HCT116 (cell line): ENCODE measurements around the gene FRY. TPM values are rescaled to one million over a fixed set of nuclear protein-coding genes. Genes with fewer than 3 reads are reported as not detected.

Experiments
- ATF3 ChIP-seq: IDR thresholded peaks from 2 replicates; pipeline ENCODE4 v1.6.1; 2012
- CBX3 ChIP-seq: IDR thresholded peaks from 2 replicates; pipeline ENCODE4 v1.6.1; 2012; ENCODE audit warnings: low read depth
- EGR1 ChIP-seq: IDR thresholded peaks from 2 replicates; pipeline ENCODE4 v1.6.1; 2012; ENCODE audit warnings: low read depth
- FOSL1 ChIP-seq: IDR thresholded peaks from 2 replicates; pipeline ENCODE4 v1.6.1; 2012; ENCODE audit warnings: low read depth
- POLR2AphosphoS5 ChIP-seq: IDR thresholded peaks from 2 replicates; pipeline ENCODE4 v1.6.1; 2011; ENCODE audit warnings: mild to moderate bottlenecking, low read depth, low read length, moderate library complexity
- RAD21 ChIP-seq: IDR thresholded peaks from 2 replicates; pipeline ENCODE4 v1.6.1; 2012; ENCODE audit warnings: low read depth, mild to moderate bottlenecking
- REST ChIP-seq: IDR thresholded peaks from 2 replicates; pipeline ENCODE4 v1.6.1; 2012; ENCODE audit warnings: low read depth
- SP1 ChIP-seq: IDR thresholded peaks from 2 replicates; pipeline ENCODE4 v1.6.1; 2012; ENCODE audit warnings: low read depth
- TCF7L2 ChIP-seq: IDR thresholded peaks from 2 replicates; pipeline ENCODE4 v1.7.0; 2011; ENCODE audit warnings: borderline replicate concordance, inconsistent platforms; ENCODE audit not compliant: insufficient read depth, insufficient read length; ENCODE audit errors: extremely low read depth
- ZNF274 ChIP-seq: fragments of 200-500 bp; sonication (Bioruptor generic); IDR thresholded peaks from 2 replicates; pipeline ENCODE4 v1.6.1; 2014; ENCODE audit warnings: mild to moderate bottlenecking, low read depth, low read length, inconsistent platforms
- total RNA-seq: library from RNA; stranded (reverse); gene quantifications from one replicate; pipeline ENCODE4 v1.2.1, GENCODE V29; 2021; ENCODE audit not compliant: unreplicated experiment
- TF ChIP-seq, protein P1 (sequence below), 3 experiments: fragments of 200-600 bp in 1 of 3; sonication (generic) in 1 of 3; IDR thresholded peaks in 2 of 3; conservative IDR thresholded peaks in 1 of 3; 2 replicates each; pipeline ENCODE4 v1.5.1; 2012 to 2017; ENCODE audit warnings: low read depth in 2 of 3, low read length in 2 of 3, antibody characterized with exemption in 1 of 3, borderline replicate concordance in 1 of 3, control low read depth in 1 of 3, mild to moderate bottlenecking in 1 of 3, mixed read lengths in 1 of 3, mixed run types in 1 of 3, moderate library complexity in 1 of 3; ENCODE audit not compliant: insufficient read depth in 1 of 3

FRY gene
- total RNA-seq, 1 experiment from 2014 or later = 1.4 TPM

DNA sequence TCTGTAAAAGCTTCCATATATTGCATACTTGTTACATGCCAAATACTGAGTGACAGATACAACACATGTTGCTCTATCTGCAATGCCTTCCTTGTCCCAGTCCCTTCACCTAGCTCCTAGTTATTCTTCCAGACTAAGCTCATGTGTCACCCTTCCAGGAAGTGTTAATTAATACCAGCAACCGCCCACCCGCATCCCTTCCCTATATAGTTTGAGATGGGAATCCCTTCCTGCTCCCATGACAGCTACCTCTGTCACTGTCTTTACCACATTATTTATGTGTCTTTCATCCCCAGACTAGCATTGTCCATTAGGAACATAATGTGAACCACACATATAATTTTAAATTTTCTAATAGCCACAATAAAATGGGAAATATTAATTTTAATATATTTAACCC lies 49.5 kb upstream of the FRY start (continued):
- TF ChIP-seq REST = no peak
- no peak for TF ChIP-seq ATF3
- no peak for TF ChIP-seq FOSL1
- no peak for TF ChIP-seq POLR2AphosphoS5
- no peak for TF ChIP-seq ZNF274
- no peak for TF ChIP-seq SP1
- TF ChIP-seq EGR1 = no peak
- TF ChIP-seq TCF7L2 = no peak
- TF ChIP-seq, protein P1, sequence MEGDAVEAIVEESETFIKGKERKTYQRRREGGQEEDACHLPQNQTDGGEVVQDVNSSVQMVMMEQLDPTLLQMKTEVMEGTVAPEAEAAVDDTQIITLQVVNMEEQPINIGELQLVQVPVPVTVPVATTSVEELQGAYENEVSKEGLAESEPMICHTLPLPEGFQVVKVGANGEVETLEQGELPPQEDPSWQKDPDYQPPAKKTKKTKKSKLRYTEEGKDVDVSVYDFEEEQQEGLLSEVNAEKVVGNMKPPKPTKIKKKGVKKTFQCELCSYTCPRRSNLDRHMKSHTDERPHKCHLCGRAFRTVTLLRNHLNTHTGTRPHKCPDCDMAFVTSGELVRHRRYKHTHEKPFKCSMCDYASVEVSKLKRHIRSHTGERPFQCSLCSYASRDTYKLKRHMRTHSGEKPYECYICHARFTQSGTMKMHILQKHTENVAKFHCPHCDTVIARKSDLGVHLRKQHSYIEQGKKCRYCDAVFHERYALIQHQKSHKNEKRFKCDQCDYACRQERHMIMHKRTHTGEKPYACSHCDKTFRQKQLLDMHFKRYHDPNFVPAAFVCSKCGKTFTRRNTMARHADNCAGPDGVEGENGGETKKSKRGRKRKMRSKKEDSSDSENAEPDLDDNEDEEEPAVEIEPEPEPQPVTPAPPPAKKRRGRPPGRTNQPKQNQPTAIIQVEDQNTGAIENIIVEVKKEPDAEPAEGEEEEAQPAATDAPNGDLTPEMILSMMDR (IDR thresholded peaks at IDR 0.05 in 2 of 3, conservative IDR thresholded peaks at IDR 0.05 in 1 of 3; ENCODE audit: borderline replicate concordance in 1 of 3, insufficient read depth in 1 of 3, low read depth in 2 of 3, low read length in 2 of 3) = no peak
- no peak for TF ChIP-seq CBX3
- TF ChIP-seq RAD21 = no peak
